SK-N-MC (cell line): Measurements from ENCODE around the gene LRCOL1.

Source experiments
- DNase-seq: peaks from one replicate; pipeline ENCODE4 v3.0.0-alpha.2; 2011; ENCODE audit warnings: low read depth, low spot score
- H3K27ac ChIP-seq: fragments of 200-600 bp; sonication (generic); 2 replicates; pipeline ENCODE4 v1.5.1; 2016; ENCODE audit warnings: mixed run types
- H3K36me3 ChIP-seq: fragments of 200-600 bp; sonication (generic); 2 replicates; pipeline ENCODE4 v1.6.1; 2017; ENCODE audit warnings: antibody characterized with exemption, low read length, mixed read lengths; ENCODE audit not compliant: insufficient read depth
- H3K4me3 ChIP-seq: fragments of 200-600 bp; sonication (generic); 2 replicates; pipeline ENCODE4 v1.5.1; 2016
- H3K9ac ChIP-seq: fragments of 200-600 bp; sonication (generic); 2 replicates; pipeline ENCODE4 v1.8.0; 2017; ENCODE audit warnings: mixed run types, mixed read lengths; ENCODE audit not compliant: insufficient read length
- H3K9me3 ChIP-seq: fragments of 200-600 bp; sonication (generic); 2 replicates; pipeline ENCODE4 v1.6.1; 2017; ENCODE audit warnings: low read depth, mild to moderate bottlenecking, antibody characterized with exemption, low read length, moderate library complexity, mixed read lengths
- EZH2 ChIP-seq: fragments of 200-600 bp; sonication (generic); IDR thresholded peaks from one replicate; pipeline ENCODE4 v1.6.1; 2017; ENCODE audit warnings: antibody characterized with exemption
- FOXP2 ChIP-seq: optimal IDR thresholded peaks from 2 replicates; pipeline ENCODE3; 2011; ENCODE audit warnings: mild to moderate bottlenecking, moderate library complexity; ENCODE audit not compliant: insufficient read depth; ENCODE audit errors: extremely low read length, control extremely low read depth
- POLR2AphosphoS5 ChIP-seq: IDR thresholded peaks from 2 replicates; pipeline ENCODE4 v1.6.1; 2012; ENCODE audit warnings: mild to moderate bottlenecking, low read depth, low read length, borderline replicate concordance

The LRCOL1 gene

DNA sequence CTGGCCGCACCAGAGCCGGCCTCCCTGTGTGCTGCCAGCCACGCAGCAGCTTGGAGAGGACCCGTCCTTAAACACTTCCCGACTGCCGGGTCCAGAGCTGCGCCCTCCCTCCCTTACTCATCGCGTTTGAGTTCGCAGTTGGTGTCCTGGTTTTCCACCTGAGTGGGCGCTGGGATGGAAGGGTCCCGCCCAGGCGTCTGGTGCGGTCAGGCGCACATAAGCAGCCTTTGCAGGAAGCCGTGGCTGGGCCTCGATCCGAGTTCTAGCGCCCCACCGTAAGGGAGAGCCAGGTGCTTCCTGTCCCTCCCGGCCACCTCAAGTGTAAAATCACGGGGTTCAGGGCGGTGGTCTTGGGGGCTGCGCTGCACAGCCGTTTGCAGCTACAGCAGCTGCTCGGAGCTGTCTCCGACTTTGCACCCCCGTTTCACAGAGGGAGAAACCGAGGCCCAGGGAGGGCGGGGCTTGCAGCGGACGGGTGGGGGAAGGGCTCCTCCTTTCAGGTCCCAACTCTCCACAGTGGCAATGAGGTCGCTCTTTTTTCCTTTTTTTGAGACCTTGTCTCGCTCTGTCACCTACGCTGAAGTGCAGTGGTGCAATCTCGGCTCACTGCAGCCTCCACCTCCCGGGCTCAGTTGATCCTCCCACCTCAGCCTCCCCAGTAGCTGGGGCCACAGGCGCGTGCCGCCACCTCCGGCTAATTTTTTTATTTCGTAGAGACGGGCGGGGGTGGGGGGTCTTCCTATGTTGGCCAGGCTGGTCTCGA lies 51.3 kb downstream of the LRCOL1 start:
- TF ChIP-seq FOXP2 (no peak), EZH2 (no peak), POLR2AphosphoS5 (no peak)
- Histone ChIP-seq H3K4me3 (peak overlapping the region; percentile 75), H3K9me3 (no peaks in the 10 kb centered on the region), H3K36me3 (no peaks in the 10 kb centered on the region), H3K27ac (no peak overlapping the region), H3K9ac (no peak overlapping the region)
- no peak for DNase-seq

DNA sequence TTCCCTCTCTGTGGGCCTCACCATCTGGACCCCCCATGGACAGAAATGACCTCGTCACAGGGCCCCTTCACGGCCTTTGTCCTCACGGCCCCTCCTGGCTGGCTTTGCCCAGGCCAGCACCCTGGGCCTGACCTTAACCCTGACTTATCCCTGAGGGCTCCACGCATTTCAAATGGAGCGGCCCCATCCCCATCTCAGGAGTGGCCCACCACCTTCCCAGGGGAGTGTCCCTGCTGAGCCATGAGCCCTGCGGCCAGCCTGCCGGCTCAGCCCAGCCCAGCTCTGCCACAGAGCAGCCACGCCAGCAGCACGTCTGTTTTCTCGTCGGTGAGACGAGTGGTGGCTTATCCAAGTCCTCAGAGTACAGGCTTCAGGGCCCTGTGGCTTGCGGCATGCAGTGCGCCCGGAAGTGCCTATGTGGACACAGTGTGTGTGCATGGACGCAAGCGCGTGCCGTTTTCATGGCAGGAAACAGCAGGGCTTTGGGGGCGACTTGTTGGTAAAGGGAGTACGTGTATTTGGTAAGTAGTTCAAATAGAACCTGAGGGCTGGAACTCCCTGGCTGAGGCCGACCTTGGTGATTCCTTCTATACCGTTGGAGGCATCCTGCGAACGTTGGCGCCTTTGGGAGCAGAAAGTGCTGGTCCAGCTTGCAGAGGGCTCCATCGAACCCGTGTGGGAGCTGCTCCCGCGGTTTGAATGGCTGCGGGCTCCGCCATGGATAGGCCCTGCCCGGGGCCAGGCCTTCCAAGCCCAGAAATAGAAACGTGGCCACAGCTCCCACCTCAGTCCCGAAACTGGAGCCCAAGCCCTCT lies 52.1 kb downstream of the LRCOL1 start:
- Histone ChIP-seq H3K27ac (no peak overlapping the region), H3K9ac (no peak overlapping the region), H3K36me3 (no peaks in the 10 kb centered on the region), H3K9me3 (no peaks in the 10 kb centered on the region), H3K4me3 (no peak overlapping the region)
- TF ChIP-seq POLR2AphosphoS5 (no peak), EZH2 (no peak), FOXP2 (no peak)
- no peak for DNase-seq

DNA sequence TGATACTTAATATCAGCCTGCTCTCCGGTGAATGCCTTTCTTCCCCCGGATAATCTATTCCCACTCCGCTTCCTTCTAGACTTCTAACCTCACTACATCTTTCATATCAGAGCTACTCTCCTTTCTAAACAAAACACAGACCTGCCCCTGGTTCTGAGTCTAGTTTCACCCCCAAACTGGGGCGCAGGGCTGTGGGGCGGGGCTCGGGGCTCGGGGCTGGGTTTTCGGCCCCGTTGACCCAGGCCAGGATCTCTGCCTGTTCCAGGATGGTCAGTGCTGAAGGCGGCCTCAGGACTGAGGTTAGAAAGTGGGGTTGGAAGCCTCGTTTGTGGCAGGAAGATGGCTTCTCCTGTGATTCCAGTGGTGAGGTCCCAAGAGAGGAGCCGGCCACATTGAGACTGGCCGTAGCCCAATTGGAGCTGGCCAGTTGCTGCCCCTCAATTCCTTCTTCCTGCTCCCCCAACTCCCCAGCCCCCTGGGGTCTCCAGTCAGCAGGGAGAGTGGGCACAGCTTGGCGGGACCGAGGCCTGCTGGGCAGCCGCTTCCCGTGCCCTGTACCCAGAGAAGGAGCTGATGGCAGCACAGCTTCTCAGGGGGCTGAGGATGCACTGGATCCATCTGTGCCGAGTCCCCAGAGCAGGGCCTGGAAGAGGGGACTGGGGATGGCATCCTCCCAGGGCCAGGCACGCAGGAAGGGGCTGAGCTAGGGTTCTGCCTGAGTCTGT lies 52.9 kb downstream of the LRCOL1 start:
- no peak for DNase-seq
- no peaks in the 10 kb centered on the region for H3K9me3 ChIP-seq
- H3K27ac ChIP-seq, result no peak overlapping the region
- no peak overlapping the region for H3K9ac ChIP-seq
- H3K4me3 ChIP-seq, result no peak overlapping the region
- no peaks in the 10 kb centered on the region for H3K36me3 ChIP-seq
- TF ChIP-seq FOXP2 (no peak), POLR2AphosphoS5 (no peak), EZH2 (no peak)

DNA sequence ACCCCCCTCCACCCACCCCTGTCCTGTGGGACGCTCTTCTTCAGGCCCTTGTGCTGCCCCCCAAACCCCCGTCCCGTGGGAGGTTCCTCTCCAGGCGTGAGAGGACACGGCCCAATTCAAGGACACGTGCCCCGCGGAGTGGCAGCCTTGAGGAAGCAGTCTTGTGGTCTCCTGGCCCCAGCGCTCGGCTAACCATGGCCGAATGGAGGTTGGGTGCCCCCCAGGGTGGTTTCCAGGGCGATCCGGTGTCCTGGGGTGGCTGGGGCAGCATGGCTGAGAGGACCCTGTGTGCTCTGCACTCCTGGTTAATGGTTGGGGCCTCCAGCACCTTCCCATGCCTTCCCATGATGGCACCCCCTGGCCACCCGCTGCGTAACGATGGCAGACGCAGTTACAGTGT lies 53.6 kb downstream of the LRCOL1 start:
- no peak for TF ChIP-seq FOXP2
- TF ChIP-seq EZH2, result no peak
- no peak for TF ChIP-seq POLR2AphosphoS5
- H3K9ac ChIP-seq, result no peak overlapping the region

DNA sequence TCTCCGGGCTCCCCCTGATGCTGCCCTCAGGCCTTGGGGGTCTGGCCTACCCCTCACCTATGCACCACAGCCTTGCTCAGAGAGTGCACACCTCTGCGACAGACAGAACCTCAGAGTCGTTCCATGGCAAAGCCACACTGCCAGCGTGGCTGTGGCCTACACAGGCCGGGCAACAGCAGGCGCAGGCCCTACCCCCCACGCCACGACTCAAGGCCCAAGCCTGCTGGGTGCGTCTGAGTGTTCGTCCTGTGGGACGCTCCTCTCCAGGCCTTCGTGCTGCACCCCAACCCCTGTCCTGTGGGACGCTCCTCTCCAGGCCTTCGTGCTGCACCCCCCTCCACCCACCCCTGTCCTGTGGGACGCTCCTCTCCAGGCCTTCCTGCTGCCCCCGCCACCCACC lies 54.2 kb downstream of the LRCOL1 start:
- no peak for DNase-seq
- TF ChIP-seq FOXP2, result no peak
- TF ChIP-seq POLR2AphosphoS5, result no peak
- no peak for TF ChIP-seq EZH2
- no peak overlapping the region for H3K4me3 ChIP-seq
- no peaks in the 10 kb centered on the region for H3K36me3 ChIP-seq
- H3K9me3 ChIP-seq, result no peaks in the 10 kb centered on the region
- H3K9ac ChIP-seq, result no peak overlapping the region
- no peak overlapping the region for H3K27ac ChIP-seq

More for the DNA sequence above, 53.6 kb downstream of the LRCOL1 start:
- DNase-seq, result no peak
- Histone ChIP-seq H3K36me3 (no peaks in the 10 kb centered on the region), H3K9me3 (no peaks in the 10 kb centered on the region), H3K4me3 (no peak overlapping the region), H3K27ac (no peak overlapping the region)

DNA sequence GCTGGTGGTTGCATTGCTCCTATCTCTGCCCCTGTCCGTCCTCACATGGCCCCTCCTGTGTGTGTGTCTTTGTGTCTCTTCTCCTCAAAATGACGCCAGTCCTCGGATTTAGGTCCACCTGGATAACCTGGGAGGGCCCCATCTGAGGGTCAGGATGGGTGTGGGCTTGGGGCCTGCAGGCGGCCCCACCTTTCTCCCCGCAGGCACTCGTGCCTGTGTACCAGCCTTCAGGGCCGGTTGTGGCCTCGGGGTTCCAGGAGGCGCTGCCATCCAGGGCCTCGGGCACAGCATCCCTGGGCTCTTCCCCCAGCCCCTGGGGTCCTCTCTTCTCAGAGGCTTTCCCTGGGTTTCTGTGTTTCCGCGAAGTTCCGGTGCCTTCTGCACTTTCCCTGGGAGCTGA lies 54.7 kb downstream of the LRCOL1 start:
- Histone ChIP-seq H3K27ac (no peak overlapping the region), H3K9ac (no peak overlapping the region), H3K9me3 (no peaks in the 10 kb centered on the region), H3K36me3 (no peaks in the 10 kb centered on the region), H3K4me3 (no peak overlapping the region)
- no peak for DNase-seq
- TF ChIP-seq EZH2 (no peak), FOXP2 (no peak), POLR2AphosphoS5 (no peak)

DNA sequence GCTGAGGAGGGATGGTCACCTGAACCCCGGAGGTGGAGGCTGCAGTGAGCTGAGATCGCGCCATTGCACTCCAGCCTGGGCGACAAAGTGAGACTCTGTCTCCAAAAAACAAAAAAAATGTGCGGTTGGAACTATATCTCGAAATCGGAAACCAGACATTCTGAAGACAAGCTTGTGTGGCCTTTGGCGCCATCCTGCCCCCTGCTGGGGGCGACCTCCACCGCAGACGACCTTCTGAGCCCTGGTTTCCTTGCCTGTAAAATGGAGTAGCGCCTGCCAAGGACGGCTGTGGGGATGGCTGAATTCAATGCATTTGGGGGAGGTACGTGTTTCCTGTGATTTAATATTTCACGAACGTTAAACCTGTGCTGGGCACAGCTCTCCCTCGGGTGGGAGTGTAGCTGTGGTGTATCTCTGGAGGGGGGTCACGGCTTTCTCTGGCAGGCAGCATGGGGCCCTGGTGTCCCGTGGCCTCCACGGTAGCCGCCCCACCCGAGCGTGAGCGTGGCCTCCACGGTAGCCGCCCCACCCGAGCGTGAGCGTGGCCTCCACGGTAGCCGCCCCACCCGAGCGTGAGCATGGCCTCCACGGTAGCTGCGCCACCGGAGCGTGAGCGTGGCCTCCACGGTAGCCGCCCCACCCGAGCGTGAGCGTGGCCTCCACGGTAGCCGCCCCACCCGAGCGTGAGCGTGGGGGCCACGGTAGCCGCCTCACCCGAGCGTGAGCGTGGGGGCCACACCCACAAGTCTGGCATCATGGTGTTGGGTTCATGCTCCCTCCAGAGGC lies 55.3 kb downstream of the LRCOL1 start:
- H3K9ac ChIP-seq, result no peak overlapping the region
- H3K27ac ChIP-seq, result no peak overlapping the region
- no peaks in the 10 kb centered on the region for H3K9me3 ChIP-seq
- TF ChIP-seq FOXP2 (no peak), EZH2 (no peak), POLR2AphosphoS5 (no peak)
- no peak for DNase-seq
- no peaks in the 10 kb centered on the region for H3K36me3 ChIP-seq
- H3K4me3 ChIP-seq, result no peak overlapping the region
